Endothelial cell of umbilical vein (primary cell): ENCODE data around the gene HBA2. TPM values are rescaled to one million over a fixed set of nuclear protein-coding genes. Genes with fewer than 3 reads are reported as not detected.

ENCODE experiments used
- BruUV-seq: library from RNA; stranded (reverse); fragments of 400-500 nt; replicated peaks from 2 replicates; lab custom pipeline; 2021; lab: Mats Ljungman, UMichigan
- CTCF ChIA-PET: fragments of 300-600, 350-600 bp; sonication (Branson Sonifier 250); formaldehyde crosslinking; loops from one replicate; lab custom pipeline; 2021; ENCODE audit warnings: antibody characterized with exemption, inconsistent platforms; lab: Charles Lee
- POLR2A ChIA-PET: fragments of 300-600, 350-600 bp; sonication (Branson Sonifier 250); formaldehyde crosslinking; loops from one replicate; lab custom pipeline; 2021; ENCODE audit warnings: antibody characterized with exemption, inconsistent platforms; lab: Charles Lee
- DNase-seq: peaks from one replicate; pipeline ENCODE4 v3.0.0-alpha.2; 2011; ENCODE audit warnings: low read depth, low spot score
- FAIRE-seq: peaks from 2 replicates; lab custom pipeline; 2011; peaks lifted over from hg19 to GRCh38; lab: Jason Lieb, UNC
- H2AFZ ChIP-seq: 2 replicates; pipeline ENCODE4 v1.6.0; 2012; ENCODE audit warnings: low read depth, low read length, control low read depth, inconsistent platforms
- H3K27ac ChIP-seq: 2 replicates; pipeline ENCODE4 v1.5.1; 2011; ENCODE audit warnings: low read depth, mild to moderate bottlenecking, control low read depth, low read length, moderate library complexity; ENCODE audit not compliant: insufficient read depth
- H3K27me3 ChIP-seq, 2 experiments: 2 replicates each; pipeline versions ENCODE4 v1.6.0 to v1.6.1; 2011; ENCODE audit warnings: low read length in 2 of 2, mixed read lengths in 1 of 2; ENCODE audit not compliant: control insufficient read depth in 2 of 2, insufficient read depth in 2 of 2
- H3K36me3 ChIP-seq, 2 experiments: 2 replicates in 1 of 2; 3 replicates in 1 of 2; pipeline ENCODE4 v1.5.1; 2011; ENCODE audit warnings: low read length in 2 of 2, mild to moderate bottlenecking in 1 of 2, moderate library complexity in 1 of 2; ENCODE audit not compliant: control insufficient read depth in 2 of 2, insufficient read depth in 2 of 2; ENCODE audit errors: extremely low read depth in 1 of 2
- H3K4me1 ChIP-seq: 3 replicates; pipeline ENCODE4 v1.5.1; 2011; ENCODE audit warnings: mild to moderate bottlenecking, low read length; ENCODE audit not compliant: control insufficient read depth, insufficient read depth; ENCODE audit errors: extremely low read depth
- H3K4me2 ChIP-seq: 2 replicates; pipeline ENCODE4 v1.6.1; 2011; ENCODE audit warnings: low read length, control low read depth, mixed read lengths; ENCODE audit not compliant: insufficient read depth
- H3K4me3 ChIP-seq, 3 experiments: fragments of 200-600 bp in 1 of 3; sonication (generic), shearing (Covaris generic) in 1 of 3; replicated peaks in 1 of 3; 2 replicates each; pipeline ENCODE4 v1.5.1; 2011 to 2016; ENCODE audit warnings: control low read depth in 3 of 3, low read length in 3 of 3, mild to moderate bottlenecking in 2 of 3, inconsistent platforms in 1 of 3, low read depth in 1 of 3, moderate library complexity in 1 of 3; ENCODE audit not compliant: insufficient read depth in 1 of 3
- H3K79me2 ChIP-seq: 2 replicates; pipeline ENCODE4 v1.6.0; 2012; ENCODE audit warnings: low read length, inconsistent platforms; ENCODE audit not compliant: control insufficient read depth, insufficient read depth
- H3K9ac ChIP-seq: replicated peaks from 2 replicates; pipeline ENCODE3; 2011; ENCODE audit warnings: low read length, control low read depth; ENCODE audit not compliant: insufficient read depth; ENCODE audit errors: extremely low read depth
- H3K9me1 ChIP-seq: replicated peaks from 3 replicates; pipeline ENCODE4 v1.6.0; 2011; ENCODE audit warnings: mild to moderate bottlenecking, low read length; ENCODE audit not compliant: control insufficient read depth, insufficient read depth; ENCODE audit errors: extremely low read depth
- H3K9me3 ChIP-seq: replicated peaks from 2 replicates; pipeline ENCODE4 v1.5.1; 2012; ENCODE audit warnings: low read length, inconsistent platforms; ENCODE audit not compliant: control insufficient read depth, insufficient read depth
- H4K20me1 ChIP-seq: replicated peaks from 2 replicates; pipeline ENCODE3; 2011; ENCODE audit warnings: mild to moderate bottlenecking, low read length; ENCODE audit not compliant: control insufficient read depth, insufficient read depth; ENCODE audit errors: extremely low read depth
- EZH2 ChIP-seq: IDR thresholded peaks from 2 replicates; pipeline ENCODE4 v1.6.1; 2012; ENCODE audit warnings: borderline replicate concordance, low read depth, mild to moderate bottlenecking, moderate library complexity, low read length, inconsistent platforms; ENCODE audit not compliant: severe bottlenecking
- FOS ChIP-seq: IDR thresholded peaks from 2 replicates; pipeline ENCODE4 v1.6.1; 2011; ENCODE audit warnings: mild to moderate bottlenecking, low read length, moderate library complexity, borderline replicate concordance; ENCODE audit not compliant: insufficient read depth
- GATA2 ChIP-seq: IDR thresholded peaks from 2 replicates; pipeline ENCODE4 v1.7.0; 2011; ENCODE audit warnings: low read depth, mild to moderate bottlenecking, moderate library complexity, mixed read lengths, low read length; ENCODE audit not compliant: insufficient read length, insufficient read depth
- JUN ChIP-seq: IDR thresholded peaks from 2 replicates; pipeline ENCODE4 v1.6.1; 2011; ENCODE audit warnings: borderline replicate concordance, low read depth; ENCODE audit not compliant: insufficient read length, insufficient read depth
- MYC ChIP-seq: IDR thresholded peaks from one replicate; pipeline ENCODE4 v1.6.1; 2011; ENCODE audit warnings: mild to moderate bottlenecking, low read depth, low read length
- POLR2A ChIP-seq: IDR thresholded peaks from 2 replicates; pipeline ENCODE4 v1.6.1; 2012; ENCODE audit warnings: low read depth, mild to moderate bottlenecking, control low read depth, low read length
- POLR2AphosphoS5 ChIP-seq: IDR thresholded peaks from 2 replicates; pipeline ENCODE4 v1.6.1; 2012; ENCODE audit warnings: low read depth, mild to moderate bottlenecking, control low read depth, low read length, moderate library complexity; ENCODE audit not compliant: insufficient read depth
- dilution Hi-C: fragments of 300-500 bp; cut with MboI; formaldehyde crosslinking; loops from one replicate; pipeline ENCODE4 v1.15.0; 2019; ENCODE audit warnings: low sequenced_read_pairs; ENCODE audit not compliant: extremely low pct_ligation_motif_present
- intact Hi-C: fragments of 100-400 bp; cut with micrococcal nuclease; formaldehyde crosslinking; loops from one replicate; pipeline ENCODE4 v1.10.0; 2022
- polyA plus RNA-seq, 4 experiments: library from polyadenylated mRNA; depleted of rRNA in 3 of 4; stranded (reverse) in 3 of 4; unstranded in 1 of 4; fragments of >200 nt; gene quantifications; 2 replicates each; pipeline versions ENCODE4 v1.2.1 to v1.2.3, GENCODE V29; 2011 to 2012; ENCODE audit warnings: missing spikeins in 1 of 4
- total RNA-seq: library from RNA; stranded (reverse); gene quantifications from 2 replicates; pipeline ENCODE4 v1.2.3, GENCODE V29; 2021
- TF ChIP-seq, protein P1 (sequence below): IDR thresholded peaks from 2 replicates; pipeline ENCODE4 v1.6.1; 2011; ENCODE audit not compliant: insufficient read depth, insufficient read length
- TF ChIP-seq, protein P2 (sequence below), 2 donors: IDR thresholded peaks; 1 replicate in 1 of 2; 2 replicates in 1 of 2; pipeline ENCODE4 v1.5.1; 2011; ENCODE audit warnings: low read length in 2 of 2, mild to moderate bottlenecking in 2 of 2, moderate library complexity in 2 of 2, control low read depth in 1 of 2, inconsistent platforms in 1 of 2, low read depth in 1 of 2; ENCODE audit not compliant: insufficient read depth in 1 of 2; ENCODE audit errors: extremely low read depth in 1 of 2

Gene HBA2
- total and polyA plus RNA-seq, 2 donors (not counting 3 experiments of a cell fraction or from before 2014, with no cell fraction given): not detected

DNA sequence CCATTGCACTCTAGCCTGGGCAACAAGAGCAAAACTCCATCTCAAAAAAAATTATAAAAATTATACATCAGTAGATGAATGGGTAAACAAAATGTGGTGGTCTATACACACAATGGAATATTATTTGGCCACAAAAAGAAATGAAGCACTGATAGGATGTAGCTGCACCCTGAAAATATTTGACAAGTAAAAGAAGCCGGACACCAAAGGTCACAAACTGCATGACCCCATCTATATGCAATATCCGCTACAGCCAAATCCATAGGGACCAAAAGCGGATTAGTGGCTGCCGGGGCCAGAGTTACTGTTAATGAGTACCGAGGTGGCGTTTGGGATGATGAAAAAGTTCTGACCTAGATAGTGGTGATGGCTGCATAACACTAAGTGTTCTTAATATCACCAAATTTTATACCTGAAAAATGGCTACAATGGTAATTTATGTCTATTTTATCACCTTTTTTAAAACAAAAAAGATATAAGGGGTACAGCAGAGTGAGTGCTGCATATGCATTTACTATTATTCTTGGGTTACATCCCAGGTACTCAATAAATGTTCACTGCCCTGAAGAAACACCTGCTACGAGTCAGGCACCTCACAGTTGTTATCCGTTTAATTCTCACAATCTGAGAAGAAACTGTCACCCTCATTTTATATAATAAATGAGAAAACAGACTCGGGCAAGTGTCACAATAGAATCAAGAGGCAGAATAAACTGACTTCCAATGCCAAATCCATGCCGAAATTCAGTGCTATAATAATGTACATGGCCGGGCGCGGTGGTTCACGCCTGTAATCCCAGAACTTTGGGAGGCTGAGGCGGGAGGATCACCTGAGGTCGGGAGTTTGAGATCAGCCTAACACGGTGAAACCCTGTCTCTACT, 6.8 kb downstream of the HBA2 start:
- dilution Hi-C loops: no loop called here
- CTCF ChIA-PET: interaction anchor here (1.2 to 3.3 kb wide), 8 partner anchors 8 to 184 kb away, joined by 4 to 61 read pairs (median 12); no protein-coding TSS in a partner anchor
- intact Hi-C loops: loop anchor here (2.0 to 5.0 kb wide), 2 partner anchors 63 to 173 kb away; partner anchors contain the start of gene AXIN1
- Histone ChIP-seq H2AFZ (no peak overlapping the region), H4K20me1 (no peaks in the 10 kb centered on the region), H3K9me1 (no peaks in the 10 kb centered on the region), H3K36me3 (no peaks in the 10 kb centered on the region), H3K4me2 (no peak overlapping the region), H3K27me3 (peaks cover 31 to 36% of the 10 kb centered on the region in 2 experiments), H3K4me3 (no peak overlapping the region), H3K79me2 (no peaks in the 10 kb centered on the region), H3K9ac (no peak overlapping the region), H3K4me1 (peaks cover 5% of the 10 kb centered on the region), H3K27ac (no peak overlapping the region), H3K9me3 (no peaks in the 10 kb centered on the region)
- TF ChIP-seq GATA2: no peak
- TF ChIP-seq, protein P1, sequence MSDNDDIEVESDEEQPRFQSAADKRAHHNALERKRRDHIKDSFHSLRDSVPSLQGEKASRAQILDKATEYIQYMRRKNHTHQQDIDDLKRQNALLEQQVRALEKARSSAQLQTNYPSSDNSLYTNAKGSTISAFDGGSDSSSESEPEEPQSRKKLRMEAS: no peak
- no peak for TF ChIP-seq FOS
- no peak for TF ChIP-seq EZH2
- no peak for TF ChIP-seq MYC
- no peak for TF ChIP-seq JUN
- TF ChIP-seq, protein P2, sequence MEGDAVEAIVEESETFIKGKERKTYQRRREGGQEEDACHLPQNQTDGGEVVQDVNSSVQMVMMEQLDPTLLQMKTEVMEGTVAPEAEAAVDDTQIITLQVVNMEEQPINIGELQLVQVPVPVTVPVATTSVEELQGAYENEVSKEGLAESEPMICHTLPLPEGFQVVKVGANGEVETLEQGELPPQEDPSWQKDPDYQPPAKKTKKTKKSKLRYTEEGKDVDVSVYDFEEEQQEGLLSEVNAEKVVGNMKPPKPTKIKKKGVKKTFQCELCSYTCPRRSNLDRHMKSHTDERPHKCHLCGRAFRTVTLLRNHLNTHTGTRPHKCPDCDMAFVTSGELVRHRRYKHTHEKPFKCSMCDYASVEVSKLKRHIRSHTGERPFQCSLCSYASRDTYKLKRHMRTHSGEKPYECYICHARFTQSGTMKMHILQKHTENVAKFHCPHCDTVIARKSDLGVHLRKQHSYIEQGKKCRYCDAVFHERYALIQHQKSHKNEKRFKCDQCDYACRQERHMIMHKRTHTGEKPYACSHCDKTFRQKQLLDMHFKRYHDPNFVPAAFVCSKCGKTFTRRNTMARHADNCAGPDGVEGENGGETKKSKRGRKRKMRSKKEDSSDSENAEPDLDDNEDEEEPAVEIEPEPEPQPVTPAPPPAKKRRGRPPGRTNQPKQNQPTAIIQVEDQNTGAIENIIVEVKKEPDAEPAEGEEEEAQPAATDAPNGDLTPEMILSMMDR (IDR thresholded peaks at IDR 0.05; ENCODE audit: extremely low read depth in 1 of 2, insufficient read depth in 1 of 2, low read depth in 1 of 2, low read length in 2 of 2): no peak
- TF ChIP-seq POLR2AphosphoS5: no peak
- no peak for TF ChIP-seq POLR2A
- peak; percentile 18 for FAIRE-seq
- POLR2A ChIA-PET: interaction anchor here (1.4 kb wide), 1 partner anchor 72 kb away, joined by 3 read pairs; no protein-coding TSS in a partner anchor
- BruUV-seq: no TSS peak
- no peak for DNase-seq
